AG20443 (cell line): ENCODE data around the gene CD244.
"Not testable (repeated sequence)": the region's sequence is repeated elsewhere in the genome, so short reads cannot be mapped to it uniquely, and the experiment has no call there.

Source experiments
- DNase-seq: peaks from one replicate; pipeline ENCODE4 v3.0.0; 2012; ENCODE audit warnings: low spot score, mixed read lengths

Gene CD244

DNA sequence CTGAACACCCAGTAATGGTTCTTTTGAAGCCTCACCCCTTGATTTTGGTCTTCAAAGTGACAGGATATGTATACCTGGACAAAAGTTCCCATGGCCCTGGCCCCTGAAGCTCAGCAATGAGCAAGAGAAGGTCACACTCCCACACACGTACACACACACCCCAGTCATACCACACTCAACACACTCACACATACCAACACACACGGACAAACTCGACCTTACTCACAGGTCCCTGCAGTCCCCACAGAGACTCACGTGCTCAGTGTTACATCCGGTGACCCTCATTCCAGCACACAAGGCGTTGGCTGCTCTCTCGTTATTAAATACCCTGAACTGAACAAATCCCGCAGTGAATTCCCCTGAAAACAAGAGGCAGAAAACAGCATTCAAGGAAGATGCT is 16.4 kb upstream of the CD244 start:
- peak; percentile 2 for DNase-seq

DNA sequence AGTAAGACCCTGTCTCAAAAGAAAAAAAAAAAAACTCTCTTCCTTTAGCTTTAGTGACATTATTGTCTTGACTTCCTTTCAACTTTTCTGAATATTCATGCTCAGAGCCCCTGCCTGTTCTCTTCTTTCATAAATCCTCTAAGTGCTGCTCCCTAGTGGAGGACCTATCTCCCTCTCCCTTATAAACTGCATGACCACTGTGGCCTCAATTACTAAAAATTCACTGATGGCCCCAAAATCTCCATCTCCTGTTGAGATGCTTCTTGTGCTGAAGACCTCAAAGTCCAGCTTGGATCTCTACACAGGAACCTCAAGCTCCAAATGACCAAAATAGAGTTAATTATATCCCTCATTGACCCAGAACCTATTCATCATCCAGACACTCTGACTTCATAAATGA is 14.5 kb upstream of the CD244 start:
- DNase-seq, result no peak

DNA sequence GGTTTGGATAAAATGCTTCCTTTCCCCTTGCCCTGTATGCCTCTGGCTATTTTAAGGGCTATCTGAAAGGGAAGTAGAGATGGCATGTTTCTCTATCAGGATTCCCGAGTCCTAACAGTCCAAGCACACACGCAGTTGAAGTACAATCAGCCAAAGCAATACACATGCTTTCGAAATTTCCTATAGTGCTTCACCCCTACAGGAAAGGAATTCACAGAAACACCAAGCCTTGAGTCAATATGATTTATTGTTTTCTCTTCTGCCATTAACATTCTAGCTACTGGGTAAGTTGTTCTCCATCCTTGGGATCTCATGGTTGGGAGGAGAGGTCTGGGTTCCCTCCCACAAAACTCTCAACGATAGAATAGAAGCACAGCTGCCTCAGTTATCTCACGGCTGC is 13.6 kb upstream of the CD244 start:
- no peak for DNase-seq

DNA sequence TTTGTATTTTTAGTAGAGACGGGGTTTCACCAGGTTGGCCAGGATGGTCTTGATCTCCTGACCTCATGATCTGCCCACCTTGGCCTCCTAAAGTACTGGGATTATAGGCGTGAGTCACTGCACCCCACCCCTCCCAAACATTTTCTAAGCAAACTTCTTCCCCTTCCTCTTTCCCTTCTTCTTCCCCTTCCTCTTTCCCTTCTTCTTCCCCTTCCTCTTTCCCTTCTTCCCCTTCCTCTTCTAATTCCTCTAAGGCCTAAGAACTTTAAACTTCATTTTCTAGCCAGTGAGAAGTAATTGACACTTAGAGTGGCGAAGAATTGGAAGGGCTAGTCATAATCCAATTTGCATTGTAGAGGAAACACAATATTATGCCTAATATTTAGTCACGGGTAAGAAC is 12.9 kb upstream of the CD244 start:
- not testable (repeated sequence) for DNase-seq

DNA sequence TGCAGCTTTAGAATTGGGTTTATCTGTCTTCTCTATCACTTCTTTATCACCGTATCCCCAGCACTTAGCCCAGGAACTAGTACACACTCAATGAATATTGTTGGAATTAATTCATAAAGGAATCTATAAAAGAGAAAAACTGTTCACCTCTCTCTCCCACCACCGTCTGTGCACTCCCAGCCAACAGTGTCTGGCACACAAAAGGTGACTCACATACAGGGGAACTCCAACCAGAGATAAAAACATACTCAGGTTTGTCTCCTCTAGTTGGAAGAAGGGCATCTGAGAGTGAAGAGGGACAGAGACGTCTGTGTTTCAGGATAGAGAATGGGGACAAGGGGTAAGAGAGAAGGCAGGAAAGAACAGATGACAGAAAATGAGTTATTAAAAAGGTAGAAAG is 12.2 kb upstream of the CD244 start:
- no peak for DNase-seq

DNA sequence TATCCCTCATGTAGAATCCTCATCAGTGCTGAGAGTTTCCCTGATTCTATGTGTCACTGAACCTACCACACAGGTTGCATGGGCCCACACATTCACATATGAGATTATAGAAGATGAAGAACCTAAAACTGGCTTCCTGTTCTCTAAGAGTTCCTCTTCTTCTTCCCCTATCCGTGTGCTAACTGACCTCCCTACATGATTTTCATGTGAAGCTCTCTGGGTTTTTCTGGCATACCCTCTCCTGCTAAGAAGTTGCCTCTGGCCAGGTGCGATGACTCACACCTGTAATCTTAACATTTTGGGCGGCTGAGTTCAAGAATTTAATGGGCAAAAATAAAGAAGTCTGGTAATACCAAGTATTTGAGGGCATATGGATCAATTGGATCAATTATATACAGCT is 5.5 kb upstream of the CD244 start:
- no peak for DNase-seq

DNA sequence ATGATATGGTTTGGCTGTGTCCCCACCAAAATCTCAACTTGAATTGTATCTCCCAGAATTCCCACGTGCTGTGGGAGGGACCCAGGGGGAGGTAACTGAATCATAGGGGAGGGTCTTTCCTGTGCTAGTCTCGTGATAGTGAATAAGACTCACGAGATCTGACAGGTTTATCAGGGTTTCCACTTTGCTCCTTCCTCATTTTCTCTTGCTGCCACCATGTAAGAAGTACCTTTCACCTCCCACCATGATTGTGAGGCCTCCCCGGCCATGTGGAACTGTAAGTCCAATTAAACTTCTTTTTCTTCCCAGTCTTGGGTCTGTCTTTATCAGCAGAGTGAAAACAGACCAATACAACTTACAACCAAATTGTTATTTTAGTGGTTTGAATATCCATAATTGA is 5.0 kb upstream of the CD244 start:
- not testable (repeated sequence) for DNase-seq

DNA sequence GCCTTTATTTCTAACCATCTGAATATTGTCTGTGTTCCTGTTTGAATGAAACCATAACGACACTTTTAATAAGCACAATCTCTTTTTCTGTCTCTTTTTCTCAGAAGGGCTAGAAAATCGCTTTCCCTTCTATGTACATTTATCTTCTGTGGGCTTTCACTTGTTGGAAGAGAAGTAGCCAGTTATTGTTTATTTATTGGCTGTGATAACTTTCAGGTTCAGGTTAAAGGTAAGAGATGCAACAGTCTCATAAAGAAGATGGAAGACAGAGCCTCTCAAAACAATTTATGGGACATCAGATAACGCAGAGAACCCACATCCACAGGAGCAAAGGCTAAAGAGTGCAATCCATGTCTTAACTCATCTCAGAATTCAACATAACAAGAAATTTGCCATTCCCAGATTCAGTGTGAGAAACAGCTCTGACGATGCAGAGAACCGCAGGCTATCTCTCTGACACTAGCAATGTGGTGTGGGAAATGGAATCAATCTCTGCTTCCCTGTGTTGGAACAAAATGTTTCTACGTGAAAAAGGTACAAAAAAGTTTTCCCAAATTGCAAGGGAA is 4.1 kb upstream of the CD244 start:
- DNase-seq, result no peak

DNA sequence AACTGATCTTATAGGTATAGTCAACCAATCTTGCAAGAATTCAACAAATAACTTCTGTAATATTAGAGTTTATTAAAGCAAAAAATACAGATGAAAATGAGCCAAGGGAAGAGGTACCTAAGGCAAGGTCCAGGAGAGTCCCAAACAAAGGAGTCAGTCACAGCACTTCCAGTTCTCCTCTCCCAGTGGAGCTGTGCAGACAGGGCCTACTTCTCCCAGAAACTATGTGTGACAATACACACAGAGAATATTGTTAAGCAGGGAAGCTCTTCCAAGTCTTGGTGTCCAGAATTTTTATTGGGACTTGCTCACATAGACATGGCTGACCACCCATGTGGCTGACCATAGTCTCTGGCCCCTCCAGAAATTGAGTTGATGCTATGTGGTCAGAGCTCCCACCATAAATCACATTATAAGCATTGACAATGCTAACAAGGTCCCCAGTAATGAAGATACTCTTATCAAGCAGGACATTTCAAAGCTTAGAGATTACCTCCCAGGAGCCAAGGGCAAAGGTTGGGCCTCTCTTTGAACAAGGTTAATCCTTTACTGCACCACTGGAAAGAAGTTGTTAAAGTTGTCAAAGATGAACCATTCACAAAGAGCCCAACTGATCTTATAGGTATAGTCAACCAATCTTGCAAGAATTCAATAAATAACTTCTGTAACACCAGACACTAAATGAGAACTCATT is 3.5 kb upstream of the CD244 start:
- no peak for DNase-seq

DNA sequence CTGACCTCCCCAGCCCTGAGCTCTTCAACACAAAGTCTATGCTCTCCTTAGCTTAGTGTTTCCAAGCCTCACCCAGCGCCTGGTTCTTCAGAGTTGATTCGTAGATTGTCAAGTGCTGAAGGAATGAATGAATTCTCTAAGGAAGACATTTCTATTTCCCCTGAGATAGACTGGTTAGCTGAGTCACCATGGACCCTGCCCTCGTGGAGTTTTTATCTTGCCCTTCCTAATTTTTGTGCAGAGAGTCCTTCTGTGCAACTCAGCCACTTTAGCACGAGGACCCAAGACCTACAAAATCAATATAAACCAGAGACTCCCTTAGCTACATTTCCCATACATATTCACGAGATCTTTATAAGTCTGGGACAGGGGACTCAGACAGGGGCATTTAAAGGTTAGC is 2.6 kb upstream of the CD244 start:
- no peak for DNase-seq

DNA sequence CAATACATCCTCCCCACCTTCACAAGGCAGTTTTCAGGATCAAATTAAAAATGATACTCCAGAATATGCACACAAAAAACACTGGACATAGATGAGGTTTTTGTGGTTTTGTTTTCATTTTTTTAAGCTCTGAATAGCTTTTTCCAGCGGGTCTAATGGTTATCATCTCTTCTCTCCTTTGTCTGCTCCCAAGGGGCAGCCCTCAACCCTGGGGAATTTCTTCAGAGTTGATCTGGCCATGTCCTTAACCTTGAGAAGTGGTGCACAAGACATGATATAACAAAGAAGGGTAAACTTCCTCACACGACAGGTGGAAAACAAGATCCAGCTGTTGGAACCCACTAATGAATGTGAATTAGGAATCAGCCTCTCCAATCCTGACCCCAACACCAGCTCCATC is 1.5 kb upstream of the CD244 start:
- no peak for DNase-seq

DNA sequence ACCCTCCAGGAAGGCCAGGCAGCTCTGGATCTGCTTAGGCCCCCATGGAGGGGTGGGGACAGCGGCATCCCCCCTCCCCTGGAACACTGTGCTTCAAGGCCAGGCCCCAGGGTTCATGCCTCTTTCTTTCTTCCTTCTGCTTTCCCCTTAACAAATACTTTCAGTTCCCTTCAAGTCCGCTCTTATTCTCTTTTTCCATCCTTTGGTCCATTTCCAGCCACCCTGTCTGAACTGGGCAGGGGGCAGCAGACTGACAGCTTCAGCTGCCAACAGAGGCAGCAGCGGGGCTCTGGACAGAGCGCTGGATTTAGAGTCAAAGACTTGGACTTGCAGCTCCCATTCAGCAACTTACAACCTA is 1.1 kb upstream of the CD244 start:
- DNase-seq, result no peak

DNA sequence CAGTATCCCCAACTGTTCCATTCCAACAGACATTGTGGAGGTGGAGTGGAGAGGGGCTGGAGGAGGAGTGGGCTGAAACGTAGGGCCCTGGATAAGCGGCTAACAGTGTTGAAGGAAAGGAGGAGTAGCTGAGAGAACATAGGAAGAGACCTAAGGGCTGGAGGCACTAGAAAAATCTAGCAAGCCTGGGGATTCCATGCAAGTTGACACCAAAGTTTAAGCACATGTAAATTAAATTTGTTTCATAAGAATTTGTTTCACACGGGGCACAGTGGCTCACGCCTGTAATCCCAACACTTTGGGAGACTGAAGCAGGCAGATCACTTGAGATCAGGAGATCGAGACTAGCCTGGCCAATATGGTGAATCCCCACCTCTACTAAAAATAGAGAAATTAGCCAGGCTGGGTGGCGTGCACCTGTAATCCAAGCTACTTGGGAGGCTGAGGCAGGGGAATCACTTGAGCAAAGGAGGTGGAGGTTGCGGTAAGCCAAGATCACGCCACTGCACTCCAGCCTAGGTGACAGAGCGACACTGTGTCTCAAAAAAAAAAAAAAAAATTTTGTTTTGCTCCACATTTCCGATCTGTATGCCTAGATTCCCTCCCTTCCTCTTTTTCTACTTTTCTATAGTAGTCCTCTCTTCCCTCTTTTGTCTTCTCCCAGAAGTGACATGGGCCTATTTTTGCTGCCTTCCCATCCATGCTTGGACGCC is 530 bp upstream of the CD244 start:
- no peak for DNase-seq

DNA sequence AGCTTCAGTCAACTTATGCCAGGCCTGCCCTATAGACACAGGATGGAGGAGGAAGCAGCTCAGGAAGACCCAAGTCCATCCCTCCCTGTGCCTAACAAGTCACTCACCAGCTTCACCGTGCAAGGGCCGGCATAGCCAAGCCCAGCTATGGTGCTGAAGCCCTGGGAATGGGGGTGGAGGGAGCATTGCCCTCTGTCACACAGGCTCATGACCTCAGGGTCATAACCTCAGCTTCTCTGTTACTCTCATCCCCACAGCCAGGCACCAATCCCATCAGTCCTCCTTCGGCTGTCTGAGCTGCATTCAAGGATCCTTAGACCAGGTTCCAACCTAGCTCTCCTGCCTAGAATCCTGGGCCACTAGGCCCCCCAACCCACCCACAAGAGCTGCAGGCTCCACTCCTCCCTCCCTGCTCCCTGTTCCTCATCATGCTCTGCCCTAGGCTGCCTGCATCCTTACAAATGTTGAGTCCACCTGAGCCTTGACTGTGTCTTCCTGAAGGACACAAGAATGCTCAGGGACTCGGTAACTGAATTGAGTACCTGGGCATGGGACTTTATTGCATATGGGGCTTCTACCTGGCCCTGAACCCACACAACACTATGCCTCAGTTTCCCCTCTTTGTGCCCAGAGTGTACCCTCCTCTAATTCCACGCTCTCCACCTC is 1.7 kb downstream of the CD244 start:
- no peak for DNase-seq

DNA sequence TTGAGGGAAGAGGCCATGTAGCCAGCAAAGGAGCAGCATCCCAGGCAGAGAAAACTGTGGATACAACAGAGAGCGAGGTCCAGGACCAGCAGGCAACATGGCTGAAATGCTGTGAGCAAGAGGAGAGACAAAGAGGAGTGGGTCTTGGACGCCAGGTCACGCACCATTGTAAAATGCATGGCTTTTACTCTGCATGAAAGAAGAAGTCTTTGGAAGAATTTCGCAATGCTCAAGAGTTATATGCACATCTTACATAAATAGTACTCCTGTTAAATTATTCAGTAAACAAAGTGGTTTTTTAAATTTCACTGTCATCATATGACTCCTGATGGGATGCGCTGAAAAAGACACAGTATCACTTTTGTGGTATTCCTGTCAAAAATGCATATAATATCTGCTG is 3.5 kb downstream of the CD244 start:
- no peak for DNase-seq

DNA sequence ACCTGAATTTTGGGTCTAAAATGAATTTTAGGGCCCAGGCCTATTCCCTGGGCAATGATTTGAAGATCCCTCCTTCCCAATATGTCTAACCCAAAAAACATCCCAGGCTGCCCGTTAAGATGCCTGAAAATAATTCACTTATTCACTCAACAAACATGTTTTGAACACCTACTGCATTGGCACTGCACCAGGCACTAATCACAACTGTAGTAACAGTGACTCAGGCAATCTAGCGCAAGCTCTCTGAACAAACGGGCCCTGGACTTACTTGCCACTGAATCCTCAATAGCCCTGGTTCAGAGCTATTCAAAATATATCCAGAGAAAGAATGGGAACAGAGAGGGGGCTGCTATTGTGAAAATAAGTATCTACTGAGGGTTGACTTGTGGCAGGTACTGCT is 4.2 kb downstream of the CD244 start:
- DNase-seq, result no peak

DNA sequence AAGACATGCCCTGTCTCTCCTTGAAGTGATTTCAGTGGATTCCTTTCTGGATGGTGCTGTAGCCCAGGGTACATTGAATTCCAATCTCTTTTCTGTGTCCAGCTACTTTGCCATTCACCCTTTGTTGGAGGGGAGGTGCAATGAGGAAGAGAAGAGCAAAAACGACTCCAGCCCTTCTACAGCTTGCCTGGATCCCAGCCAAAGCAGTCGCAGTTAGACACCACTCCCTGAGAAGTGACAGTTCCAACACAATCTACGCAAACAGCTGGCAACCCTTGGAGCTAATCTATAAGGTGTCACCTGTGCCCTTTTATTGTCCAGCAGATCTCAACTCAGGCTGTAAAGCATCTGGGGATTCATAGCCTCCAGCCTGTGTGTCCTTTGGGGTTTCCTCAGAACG is 4.6 kb downstream of the CD244 start:
- DNase-seq, result no peak

DNA sequence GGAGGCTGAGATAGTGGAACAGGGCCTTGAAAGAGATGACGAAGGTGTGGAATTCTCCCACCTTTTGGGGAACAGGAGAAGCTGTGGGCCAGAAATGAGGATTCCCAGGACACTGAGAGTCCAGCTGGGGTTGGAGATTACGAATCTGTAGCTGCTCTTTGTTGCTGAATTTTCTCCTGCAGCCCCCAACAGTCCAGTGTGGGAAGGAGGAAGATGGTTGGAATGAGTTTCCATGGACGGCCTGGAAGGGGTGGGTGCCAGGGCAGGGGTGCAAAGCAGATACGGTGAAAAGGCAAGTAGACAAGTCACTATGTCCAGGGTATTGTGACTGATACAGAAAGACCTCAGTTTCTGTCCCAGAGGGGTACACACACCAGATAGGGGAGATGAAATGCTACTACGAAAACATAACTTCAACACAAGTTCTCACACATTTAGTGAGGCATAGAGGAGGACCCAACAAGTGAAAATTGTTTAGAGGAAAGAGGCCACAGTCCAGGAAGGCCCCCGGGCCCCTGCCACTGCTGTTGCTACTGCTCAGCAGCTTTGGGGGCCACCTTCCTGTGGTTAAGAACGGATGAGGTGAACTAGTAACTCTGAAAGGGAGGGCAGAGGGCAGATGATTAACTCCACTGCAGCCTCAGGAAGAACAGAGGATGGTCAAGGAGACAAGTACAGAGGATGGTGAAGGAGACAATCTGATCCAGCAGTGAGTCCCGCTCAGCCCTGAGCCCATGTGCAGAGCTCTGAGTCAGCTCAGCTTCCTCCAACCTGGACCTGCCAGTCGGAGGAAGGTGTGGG is 7.3 kb downstream of the CD244 start:
- DNase-seq, result no peak

DNA sequence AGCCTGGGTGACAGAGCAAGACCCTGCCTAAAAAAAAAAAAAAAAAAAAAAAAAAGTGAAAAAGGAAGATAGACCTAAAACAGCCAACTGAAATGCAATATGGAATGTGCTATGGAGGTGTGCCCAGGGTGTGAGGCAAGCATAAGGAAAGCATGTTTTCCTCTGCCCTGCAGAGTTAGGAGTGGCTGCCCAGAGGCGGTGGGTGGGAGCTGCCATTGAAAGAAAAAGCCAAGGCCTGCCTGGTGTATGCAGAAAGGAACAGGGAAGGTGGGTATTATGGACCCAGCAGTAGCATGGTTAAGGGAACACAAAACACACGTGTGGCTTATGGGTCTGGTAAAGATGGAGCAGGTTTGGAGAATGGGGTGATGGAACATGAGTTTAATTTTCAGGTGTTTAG is 8.9 kb downstream of the CD244 start:
- DNase-seq, result no peak

DNA sequence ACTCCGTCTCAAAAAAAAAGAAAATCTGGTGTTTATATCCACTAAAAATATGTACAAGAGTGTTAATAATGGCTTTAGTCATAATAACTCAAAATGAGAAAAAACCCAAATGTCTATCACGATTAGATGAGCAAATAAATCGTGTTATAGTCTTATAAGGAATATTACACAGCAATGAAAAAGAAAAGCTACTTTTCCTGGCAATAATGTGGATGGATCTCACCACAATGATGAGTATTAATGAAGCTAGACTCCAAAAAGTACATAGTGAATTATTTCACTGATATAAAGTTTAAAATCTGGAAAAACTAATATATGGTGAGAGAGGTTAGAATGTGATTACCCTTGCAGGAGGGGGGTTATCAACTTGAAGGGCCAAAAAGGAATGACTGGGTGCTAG is 9.7 kb downstream of the CD244 start:
- DNase-seq, result no peak

DNA sequence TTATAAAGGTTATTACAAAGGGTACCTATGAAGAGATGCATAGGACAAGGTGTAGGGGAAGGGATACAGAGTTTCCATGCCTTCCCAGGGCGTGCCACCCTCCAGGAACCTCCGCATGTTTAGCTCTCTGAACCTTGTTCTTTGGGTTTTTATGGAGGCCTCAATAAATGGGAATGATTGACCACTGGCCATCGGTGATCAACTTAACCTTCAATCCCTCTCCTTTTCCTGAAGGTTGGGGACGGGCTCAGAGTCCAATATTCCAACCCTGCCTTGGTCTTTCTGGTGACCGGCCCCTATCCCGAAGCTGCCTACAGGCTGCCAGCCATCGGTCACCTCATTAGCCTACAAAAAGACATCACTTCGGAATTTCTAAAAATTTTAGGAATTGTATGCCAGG is 11.7 kb downstream of the CD244 start:
- no peak for DNase-seq

DNA sequence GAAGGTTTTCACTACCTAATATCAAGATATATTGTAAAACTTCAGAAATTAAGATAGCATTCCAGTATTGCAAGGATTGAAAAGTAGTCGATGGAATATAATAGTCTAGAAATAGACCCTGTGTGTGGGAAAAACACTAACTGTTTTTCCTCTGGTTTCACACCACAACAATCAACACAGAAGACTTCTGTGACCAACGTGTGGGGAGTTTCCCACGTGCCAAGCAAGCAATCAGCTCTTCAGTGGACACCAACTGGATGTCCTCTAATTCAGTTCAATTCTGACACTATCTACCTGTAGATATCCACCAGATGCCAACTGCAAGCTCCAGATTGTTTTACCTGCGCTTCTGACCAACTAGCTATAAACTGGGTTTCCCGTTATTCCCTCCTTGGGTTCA is 12.1 kb downstream of the CD244 start:
- DNase-seq, result no peak

DNA sequence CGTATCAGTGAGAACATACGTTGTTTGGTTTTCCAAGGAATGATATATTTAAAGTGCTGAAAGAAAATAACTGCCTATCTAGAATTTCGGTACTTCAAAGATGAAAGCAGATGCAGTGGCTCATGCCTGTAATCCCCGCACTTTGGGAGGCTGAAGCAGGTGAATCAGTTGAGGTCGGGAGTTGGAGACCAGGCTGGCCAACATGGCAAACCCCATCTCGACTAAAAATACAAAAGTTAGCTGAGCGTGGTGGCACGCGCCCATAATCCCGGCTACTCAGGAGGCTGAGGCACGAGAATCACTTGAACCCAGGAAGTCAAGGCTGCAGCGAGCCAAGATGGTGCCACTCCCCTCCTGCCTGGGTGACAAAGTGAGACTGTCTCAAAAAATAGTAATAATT is 16.4 kb downstream of the CD244 start:
- DNase-seq, result no peak
